GM18951 (cell line): ENCODE measurements around the gene MLLT6.

Experiments
- POLR2A ChIP-seq: IDR thresholded peaks from 4 replicates; pipeline ENCODE4 v1.6.1; 2011; ENCODE audit warnings: mild to moderate bottlenecking; ENCODE audit not compliant: insufficient read length, insufficient read depth; ENCODE audit errors: extremely low read depth
- in situ Hi-C: fragments of 300-500 bp; cut with MboI; formaldehyde crosslinking; loops from one replicate; pipeline ENCODE4 v1.12.0; 2022; ENCODE audit warnings: low sequenced_read_pairs, mixed read lengths, inconsistent platforms; ENCODE audit not compliant: unreplicated experiment

Gene MLLT6

GRCh38 chr17:38671939-38672720 lies 32.9 kb upstream of the MLLT6 start:
- in situ Hi-C loops, result loop anchor here (10.0 kb wide), 1 partner anchor 73 kb away; the partner anchor contains the start of gene PCGF2
- TF ChIP-seq POLR2A, result no peak

- TF ChIP-seq POLR2A, result no peak
- in situ Hi-C loops, result loop anchor here (10.0 kb wide), 1 partner anchor 72 kb away; the partner anchor contains the start of gene PCGF2
Measured at GRCh38 chr17:38672788-38673706, 32.0 kb upstream of the MLLT6 start.

DNA sequence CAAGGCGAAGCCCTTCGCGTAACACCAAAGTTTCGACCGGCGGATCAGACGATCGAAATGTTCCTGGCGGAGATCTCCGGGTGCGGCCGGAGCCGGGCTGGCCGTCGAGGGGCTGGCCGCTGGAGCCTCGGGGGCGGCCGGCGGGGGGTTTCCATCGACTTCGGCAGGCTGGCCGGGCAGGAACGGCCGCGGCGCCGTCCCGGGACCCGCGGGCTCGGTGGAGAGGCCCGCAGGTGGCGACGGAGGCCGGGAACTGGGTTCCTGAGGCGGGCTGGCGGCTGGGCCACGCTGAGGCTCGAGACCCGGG lies 31.4 kb upstream of the MLLT6 start:
- no peak for TF ChIP-seq POLR2A
- in situ Hi-C loops, result loop anchor here (10.0 kb wide), 1 partner anchor 71 kb away; the partner anchor contains the start of gene PCGF2

DNA sequence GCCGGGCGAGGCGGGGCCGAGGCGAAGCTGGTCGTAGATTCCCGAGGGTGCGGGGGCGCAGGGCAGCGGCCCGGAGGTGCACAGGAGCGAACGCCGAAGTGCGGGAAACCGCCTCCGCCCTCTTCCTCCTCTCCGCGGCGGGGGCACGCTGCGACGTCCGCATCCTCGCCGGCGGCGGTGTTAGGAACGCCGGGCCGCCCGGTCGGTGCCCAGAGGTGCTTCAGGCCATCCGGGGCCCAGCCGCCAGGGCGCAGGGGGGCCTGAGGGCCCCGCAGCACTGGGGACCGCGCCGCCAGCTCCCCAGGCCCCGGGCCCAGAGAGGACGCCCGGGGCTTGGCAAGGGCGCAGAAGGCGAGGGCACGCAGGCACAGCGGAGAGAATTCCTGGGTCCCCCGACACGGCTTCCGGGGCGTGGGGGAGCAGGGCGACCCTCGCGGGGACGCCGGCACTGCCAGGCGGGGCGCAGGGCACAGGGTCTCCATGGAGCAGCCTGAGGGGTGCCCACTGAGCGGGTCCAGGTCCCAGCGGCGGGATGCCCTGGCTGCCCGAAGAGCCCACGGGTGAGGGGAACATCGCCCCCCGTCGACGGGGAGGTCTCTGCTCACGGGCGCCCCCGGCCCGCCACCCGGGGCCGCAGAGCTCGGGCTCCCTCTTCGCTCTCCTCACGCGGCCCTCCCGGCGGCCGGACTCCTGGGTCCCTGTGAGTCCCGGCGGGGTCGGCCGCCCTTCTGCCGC lies 30.9 kb upstream of the MLLT6 start:
- in situ Hi-C loops, result loop anchor here (10.0 kb wide), 1 partner anchor 71 kb away; the partner anchor contains the start of gene PCGF2
- TF ChIP-seq POLR2A, result no peak

DNA sequence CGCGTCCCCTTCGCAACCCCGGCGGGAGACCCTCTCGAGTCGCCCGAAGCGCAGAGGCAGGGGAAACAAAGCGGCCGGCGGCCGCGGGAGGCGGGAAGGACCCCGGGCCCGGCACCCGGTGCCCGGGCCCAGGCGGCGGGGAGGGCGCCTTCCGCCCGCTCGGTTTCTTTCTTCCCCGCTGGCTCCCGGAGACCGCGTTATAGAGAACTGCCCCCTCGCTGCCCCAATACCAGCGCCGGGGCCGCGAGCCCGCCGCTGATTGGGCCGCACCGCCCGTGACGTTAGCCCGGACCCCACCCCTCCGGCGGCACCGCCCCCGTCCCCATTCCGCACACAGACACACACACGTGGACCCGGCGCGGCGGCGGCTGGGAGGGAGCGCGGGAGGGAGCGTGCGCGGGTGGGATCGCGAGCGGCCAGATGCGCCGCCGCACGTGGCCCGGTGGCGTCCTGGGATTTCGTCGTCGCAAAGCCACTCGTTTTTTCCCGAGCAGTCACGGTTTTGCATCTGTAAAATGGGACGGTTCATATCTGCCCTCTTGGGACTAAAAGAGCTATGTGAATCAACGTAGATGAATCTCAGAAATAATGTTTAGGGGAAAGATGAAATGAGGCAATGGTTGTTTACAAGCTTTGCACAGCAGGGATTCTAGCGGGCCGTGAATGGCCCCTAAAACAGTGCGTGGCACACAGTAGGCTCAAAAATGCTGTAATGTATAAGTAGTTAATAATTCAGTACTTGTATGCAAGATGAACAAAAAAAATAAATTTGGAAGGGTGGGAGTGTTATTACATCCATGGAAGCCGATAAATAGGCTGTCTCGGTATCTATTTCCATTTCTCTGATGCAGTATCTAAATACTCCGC lies 30.1 kb upstream of the MLLT6 start, which contains the start of gene EPOP:
EPOP (minus strand) TSS at position 209 of the 867 bp plus-strand sequence. CDS start 462 bp downstream, outside the sequence.
- peak; percentile 62 for TF ChIP-seq POLR2A
- in situ Hi-C loops, result loop anchor here (10.0 kb wide), 1 partner anchor 70 kb away; the partner anchor contains the start of gene PCGF2

DNA sequence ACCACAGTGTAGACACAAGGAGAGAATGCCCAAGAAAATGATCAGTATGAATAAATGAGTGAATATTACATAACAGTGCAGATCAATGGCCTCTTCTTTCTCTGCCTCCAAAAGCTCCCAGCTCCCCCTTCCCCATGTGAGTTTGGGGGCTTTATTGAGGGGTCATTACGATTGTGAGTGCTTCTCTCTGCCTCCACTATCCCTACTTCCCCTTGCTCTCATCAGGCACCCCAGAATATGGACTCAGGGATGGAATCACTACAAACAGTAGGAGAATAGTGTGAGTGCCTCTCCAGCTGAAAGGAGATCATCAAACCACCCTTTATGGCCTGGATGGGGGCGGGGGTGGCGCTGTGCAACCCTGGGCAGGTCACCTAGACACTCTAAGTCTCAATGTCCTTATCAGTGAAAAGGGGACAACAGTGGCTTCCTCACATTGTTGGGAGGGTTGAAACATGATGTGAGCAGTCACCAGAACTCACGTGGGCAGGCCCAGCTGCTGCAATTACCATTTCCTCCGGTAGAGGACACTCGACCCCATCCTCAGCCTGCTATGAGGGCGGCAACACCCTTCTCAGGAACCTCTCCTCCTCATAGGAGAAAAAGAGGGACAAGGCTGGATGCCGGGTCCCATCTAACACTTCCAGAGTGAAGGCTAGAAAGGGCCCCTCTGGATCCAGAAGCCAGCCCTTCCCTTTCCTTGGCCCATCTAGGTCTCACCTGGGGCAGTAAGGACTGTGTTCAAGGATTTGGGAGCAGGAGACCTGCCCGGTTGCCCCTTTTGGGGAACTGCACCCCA lies 28.2 kb upstream of the MLLT6 start:
- in situ Hi-C loops, result loop anchor here (10.0 kb wide), 1 partner anchor 68 kb away; the partner anchor contains the start of gene PCGF2
- no peak for TF ChIP-seq POLR2A

DNA sequence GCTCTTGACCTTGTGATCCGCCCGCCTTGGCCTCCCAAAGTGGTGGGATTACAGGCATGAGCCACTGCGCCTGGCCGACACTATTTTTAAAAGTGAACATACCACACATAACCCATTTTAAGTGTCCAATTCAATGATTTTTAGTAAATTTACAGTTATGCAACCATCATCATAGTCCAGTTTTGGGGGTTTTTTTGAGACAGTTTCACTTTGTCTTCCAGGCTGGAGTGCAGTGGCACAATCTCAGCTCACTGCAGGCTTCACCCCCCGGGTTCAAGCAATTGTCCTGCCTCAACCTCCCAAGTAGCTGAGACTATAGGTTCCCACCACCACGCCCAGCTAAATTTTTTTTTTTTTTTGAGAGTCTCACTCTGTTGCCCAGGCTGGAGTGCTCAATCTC lies 27.3 kb upstream of the MLLT6 start:
- in situ Hi-C loops, result loop anchor here (10.0 kb wide), 1 partner anchor 67 kb away; the partner anchor contains the start of gene PCGF2
- TF ChIP-seq POLR2A, result no peak

GRCh38 chr17:38681096-38681495 lies 24.0 kb upstream of the MLLT6 start:
- no peak for TF ChIP-seq POLR2A
- in situ Hi-C loops, result no loop called here

DNA sequence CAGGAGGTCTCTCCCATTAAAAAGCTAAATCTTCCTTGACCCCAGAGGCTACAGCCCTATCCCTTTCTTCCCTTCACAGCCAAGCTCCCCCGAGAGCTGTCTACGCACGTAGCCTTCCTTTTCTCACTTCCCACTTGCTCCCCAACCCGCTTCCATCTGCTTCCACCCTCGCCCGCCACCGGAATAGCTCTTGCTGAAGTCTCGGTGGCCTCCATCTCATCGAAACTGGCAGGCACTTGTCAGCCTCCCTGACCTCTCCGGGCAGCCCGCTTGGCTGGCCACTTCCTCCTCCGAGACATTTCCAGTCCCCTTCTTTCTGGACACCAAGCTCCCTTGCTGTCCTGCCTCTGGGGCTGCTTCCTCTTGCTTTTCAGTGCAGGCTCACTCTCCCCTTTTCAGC lies 19.6 kb upstream of the MLLT6 start:
- in situ Hi-C loops, result no loop called here
- TF ChIP-seq POLR2A, result no peak

DNA sequence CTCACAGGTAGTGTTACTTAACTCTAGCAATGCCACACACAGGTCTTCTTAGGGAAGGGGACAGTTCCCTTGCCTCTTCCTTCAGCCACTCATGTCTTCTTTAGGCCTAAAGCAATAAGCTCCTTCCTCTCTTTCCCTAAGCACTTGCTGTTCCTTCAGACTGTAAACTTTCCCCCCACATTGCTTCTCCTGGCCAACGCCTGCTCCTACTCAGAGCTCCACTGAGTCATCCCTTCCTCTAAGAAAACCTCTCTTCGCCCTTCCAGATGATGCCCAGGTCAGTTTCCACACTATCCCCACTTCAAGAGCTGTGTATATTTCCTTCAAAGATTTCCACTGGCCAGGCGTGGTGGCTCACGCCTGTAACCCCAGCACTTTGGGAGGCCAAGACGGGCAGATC lies 17.8 kb upstream of the MLLT6 start:
- in situ Hi-C loops, result no loop called here
- TF ChIP-seq POLR2A, result no peak

DNA sequence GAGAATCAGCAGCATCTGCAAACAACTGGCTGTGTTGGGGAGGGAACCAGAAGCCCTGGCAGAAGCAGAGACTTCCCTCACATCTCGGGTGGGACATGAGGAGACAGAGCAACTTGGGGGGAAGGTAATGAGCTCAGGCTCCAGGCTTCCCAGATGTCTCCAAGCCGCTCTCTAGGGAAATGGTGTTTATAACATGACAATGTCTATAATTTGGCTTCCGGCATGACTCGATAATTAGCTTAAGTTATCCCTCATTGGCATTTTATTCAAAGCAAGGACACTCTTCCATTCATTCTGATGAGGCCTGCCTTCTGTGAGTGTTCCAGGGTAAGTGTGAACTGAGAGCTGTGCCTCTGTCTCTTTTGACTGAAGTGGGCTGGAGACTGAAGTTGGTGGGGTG lies 14.7 kb upstream of the MLLT6 start:
- in situ Hi-C loops, result no loop called here
- no peak for TF ChIP-seq POLR2A
